T-helper 1 cell treated with Interleukin-12 subunit alpha and Interleukin-12 subunit beta and Interleukin-4 antibody, amounts not matched to agents 30 ng/mL and 1 ng/mL, for 36 hours (primary cell): ENCODE data around the gene GRM1. TPM values are rescaled to one million over a fixed set of nuclear protein-coding genes. Genes with fewer than 3 reads are reported as not detected.

Experiments used
- intact Hi-C: fragments of 100-400 bp; cut with micrococcal nuclease; formaldehyde crosslinking; loops from one replicate; pipeline ENCODE4 v1.15.1; 2024
- total RNA-seq: library from RNA; stranded (reverse); gene quantifications from 2 replicates; pipeline ENCODE4 v1.2.3, GENCODE V29; 2022

Gene GRM1
- total RNA-seq, 1 donor from 2014 or later, result not detected

DNA sequence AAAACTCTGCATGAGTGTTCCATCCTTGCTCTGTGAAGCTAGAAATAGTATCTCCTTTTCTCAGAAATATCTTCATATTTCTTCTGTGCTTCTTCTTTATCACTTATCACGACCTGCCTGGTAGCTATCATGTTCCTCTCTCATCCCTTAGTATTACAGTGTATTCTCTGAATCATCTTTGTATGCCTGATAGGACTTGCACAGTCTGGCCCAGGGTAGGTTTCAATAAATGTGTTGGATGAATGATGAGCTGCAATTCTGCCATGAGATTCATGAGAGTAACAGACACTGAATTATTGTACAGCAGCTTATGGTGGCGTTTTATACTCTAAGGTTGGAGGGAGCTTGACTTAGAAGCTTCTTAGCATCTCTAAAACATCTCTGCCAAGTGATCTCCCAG, 66.6 kb downstream of the GRM1 start:
- intact Hi-C loops, result no loop called here

DNA sequence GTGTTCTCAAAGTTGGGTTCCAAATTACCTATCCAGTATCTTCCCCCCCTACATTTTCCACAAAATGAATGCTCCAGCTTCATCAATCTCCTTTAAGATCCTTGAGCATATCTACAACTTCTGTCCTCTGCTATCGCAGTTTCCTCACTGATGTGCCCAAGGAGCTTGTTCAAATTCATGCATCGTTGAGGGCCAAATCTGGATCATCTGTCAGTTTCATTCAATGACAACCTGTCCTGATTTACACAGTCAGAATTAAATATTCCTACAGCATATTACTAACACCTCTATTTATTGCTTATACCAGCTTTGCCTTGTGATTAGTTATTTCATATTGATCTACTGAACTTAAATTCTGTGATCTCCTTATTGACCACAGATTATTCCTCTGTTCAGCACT, 68.7 kb downstream of the GRM1 start:
- intact Hi-C loops, result no loop called here

DNA sequence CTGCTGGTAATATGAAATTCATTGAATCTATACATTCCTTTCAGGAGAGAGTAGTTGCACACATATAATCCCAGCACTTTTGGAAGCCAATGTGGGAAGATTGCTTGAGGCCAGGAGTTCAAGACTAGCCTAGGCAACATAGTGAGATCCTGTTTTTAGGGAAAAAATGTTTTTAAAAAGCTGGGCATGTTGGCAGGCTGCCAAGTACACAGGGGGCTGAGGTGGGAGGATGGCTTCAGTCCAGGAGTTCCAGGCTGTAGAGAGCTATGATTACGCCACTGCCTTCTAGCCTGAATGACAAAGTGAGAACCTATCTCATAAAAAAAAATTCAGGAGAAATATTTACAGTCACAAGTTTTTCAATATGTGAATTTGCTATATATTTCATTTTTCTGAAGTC, 71.9 kb downstream of the GRM1 start:
- intact Hi-C loops, result no loop called here

DNA sequence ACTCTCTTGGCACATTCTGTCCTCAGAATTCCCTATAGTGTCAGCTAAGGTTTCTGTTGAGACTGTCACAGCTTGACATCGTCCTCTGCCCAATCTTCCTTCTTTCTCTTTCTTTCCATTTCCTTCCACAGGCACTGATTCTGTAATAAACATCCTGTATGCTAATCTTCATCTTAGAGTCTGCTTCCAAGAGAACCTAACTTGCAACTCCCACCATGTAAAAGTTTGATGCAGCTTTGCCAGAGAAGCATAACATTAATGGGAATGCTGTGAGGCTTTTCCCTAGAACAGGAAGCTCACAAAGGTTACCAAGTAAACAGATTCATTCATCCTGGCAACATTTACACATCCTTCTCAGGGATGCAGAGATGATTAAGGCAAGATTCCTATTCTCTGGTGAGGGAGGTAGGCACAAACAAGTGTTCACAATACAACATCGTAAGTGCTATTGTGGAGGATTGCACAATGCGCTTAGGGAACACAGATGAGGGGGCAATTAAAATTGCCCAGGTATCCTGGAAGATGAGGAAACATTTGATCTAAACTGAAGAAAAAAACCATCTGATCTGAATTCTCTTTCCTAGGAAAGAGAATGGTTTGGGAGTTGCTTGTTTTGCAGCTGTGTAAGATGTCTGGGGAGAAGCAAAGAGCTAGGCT, 74.7 kb downstream of the GRM1 start:
- intact Hi-C loops, result no loop called here

DNA sequence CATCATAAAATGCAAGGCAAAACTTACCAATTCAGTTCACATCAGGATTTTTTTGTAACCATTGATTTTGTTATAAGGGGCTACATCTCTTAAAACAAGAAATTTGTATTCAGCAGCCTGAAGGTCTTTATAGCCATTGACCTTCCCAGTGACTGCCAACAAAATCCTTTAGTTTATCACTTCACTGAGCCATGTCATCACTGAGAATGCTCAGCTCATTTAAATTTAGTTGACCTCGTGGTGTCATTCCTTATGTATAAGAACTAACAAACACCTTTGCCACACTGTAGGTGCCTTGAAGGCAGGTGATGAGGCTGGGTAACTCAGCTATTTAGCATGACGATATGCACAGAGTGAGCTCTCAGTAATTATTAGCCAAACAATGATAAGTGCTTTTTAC, 77.7 kb downstream of the GRM1 start:
- intact Hi-C loops, result no loop called here

DNA sequence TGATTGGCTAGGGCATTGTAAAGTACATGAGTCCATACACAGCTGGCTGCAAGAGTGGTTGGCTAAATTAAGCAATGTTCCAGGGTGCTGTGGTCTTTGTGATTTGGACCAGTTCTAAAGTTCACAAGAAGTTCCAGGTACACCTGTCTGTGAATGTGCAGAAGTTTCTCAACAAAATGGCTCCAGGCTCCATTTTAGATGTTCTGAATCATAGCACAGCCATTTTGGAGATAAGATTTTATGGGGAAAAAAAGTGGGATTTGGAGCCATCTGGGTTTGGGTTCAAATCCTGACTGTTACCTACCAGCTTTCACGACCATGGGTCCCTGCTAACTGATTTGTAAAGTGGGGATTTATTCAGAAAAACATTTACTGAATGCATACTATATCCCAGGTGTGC, 82.1 kb downstream of the GRM1 start:
- intact Hi-C loops, result no loop called here

DNA sequence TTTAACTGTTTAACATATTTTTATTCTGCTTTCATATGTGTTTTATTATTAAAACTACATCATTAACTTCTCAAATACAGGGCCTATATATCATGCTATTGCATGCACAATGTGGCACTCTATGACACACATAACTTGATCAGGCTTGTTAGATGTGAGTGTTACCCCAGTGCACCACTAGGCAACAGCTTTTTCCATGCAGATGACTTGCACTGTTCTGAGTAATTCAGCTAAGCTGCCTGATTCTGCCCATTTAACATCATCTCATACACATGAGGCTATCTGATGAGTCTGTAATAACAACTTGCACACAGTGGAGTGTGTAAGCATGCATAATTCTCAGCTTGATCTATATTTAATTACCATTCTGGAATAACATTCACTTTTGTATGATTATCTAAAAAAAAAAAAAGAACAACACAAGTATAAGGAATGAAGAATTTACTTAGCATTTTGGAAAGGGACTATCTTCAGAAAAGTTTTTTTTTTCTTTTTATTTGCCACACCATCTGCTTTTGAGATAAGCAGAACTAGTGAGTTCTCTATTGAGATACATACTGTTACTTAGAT, 83.1 kb downstream of the GRM1 start:
- intact Hi-C loops, result no loop called here

DNA sequence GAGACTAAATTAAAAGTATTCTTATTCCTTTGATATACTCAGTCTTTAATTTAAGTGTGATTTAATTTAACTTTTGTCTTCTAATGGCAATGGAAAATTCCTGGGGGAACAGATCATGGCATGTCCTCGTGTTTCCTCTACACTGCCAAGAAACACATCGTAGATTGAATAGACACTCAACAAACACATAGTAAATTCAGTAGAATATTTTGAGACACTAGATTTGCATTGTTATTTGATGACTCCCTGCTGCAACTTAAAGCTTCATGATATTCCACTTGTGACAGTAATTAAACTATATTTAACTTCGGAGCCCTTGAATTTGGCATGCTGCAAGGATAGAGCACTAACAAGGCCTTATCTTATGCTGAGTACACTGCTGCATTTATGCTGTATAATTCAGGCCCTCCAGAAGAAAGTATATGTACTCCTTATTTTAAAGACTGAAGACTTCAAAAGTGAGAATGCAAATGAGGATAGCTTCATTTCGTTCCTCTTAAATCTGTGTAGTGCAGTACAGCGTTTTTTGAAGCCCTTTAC, 84.3 kb downstream of the GRM1 start:
- intact Hi-C loops, result no loop called here

DNA sequence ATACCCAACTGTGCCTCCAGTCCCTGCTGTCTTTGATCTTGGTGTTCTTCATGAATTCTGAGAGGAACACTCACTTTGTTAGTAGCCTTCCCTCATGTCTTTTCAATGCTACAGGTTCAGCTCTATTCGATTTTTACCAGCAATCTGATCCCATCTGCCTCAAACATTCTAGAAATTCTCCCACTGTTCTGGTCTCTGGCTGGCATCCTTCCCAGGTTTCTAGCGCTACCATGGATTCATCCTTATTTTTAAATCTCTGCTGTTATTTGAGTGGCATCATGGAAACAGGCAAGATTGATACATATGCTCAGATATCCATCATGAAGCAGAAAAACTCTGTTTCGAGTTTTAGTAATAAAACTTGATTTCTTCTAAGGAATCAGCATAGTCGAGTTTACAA, 94.8 kb downstream of the GRM1 start:
- intact Hi-C loops, result no loop called here

DNA sequence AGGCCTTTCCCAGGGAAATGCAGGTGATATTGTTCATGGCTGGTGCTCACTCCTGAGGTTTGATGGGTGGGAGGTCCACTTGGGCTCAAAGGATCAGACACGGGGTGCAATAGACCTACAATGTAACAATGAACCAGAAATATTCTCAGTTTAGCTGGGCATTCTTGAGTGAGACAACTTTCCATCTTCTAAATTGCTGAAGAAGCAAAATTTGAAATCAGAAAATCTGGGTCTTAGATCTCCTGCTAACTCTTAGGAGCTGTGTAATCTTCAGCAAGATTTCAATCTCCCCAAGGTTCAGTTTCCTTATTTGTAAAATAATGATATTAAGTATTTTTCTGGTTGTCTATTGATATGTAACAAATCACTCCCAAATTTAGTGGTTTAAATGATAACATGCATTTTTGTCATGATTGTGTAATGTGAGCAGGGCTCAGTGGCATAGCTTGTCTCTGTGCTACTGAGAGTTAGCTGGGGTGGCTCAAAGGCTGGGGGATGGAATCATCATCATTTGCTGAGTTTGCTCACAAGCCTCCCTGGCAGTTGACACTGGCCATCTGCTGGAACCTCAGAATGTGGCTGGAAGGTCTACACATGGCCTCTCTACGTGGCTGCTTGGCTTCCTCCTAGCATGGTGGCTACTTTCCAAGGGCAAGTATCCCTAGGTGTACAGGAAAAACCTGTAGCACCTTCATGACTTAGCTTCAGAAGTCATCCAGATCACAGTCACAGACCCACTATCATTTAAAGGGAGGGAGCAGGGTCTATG, 98.8 kb downstream of the GRM1 start:
- intact Hi-C loops, result no loop called here

DNA sequence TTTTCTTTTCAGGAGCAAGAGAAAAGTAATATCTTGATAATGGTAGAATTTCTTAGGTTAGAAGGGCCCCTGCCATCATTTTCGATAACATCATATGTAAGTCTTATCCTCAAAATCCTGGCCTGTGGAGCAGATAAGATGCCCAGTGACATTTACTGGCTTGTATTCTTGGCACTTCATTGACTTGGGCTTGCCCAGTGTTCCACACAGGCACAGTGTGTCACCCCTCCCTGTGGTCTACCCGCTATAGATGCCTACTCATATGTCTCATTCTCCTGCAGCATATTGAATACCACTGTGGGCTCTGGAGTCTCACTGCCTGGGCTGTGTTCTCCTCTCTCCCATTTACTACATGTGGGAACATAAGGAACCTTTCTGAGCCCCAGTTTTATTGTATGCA, 105.0 kb downstream of the GRM1 start:
- intact Hi-C loops, result no loop called here

DNA sequence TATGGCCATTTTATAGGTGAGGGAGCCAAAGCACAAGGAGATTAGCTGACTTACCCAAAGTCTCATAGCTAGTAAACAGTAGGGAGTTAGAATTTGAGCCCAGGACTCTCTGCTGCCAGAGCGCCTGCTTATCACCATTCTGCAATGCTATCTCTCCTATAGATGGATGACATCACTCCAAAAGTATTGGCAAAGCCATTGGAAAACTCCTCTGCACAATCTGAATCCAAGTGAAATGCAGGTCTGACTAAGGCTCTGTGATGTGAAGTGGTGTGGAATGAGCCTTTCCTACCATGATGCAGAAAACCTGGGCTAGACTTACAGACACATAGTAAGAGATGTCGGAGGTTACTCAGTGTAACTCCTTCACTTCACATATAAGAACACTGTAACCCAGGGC, 106.3 kb downstream of the GRM1 start:
- intact Hi-C loops, result no loop called here

DNA sequence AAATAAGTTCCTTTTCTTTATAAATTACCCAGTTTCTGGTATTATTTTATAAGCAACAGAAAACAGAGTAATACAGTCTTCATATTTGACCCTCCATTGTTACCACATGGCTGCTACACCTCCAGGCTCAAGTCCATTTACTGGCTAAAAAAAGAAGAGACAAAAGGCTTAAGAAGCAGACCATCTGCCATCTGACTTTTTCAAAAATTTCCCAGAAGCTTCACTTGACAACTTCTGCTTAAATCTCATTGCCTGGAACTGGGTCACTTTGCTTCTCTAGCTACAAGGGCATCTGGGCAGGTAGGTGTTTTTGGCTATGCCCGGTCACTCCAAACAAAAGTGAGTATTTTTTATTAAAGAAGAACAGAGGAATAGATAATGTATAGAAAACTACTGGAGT, 118.0 kb downstream of the GRM1 start:
- intact Hi-C loops, result no loop called here

DNA sequence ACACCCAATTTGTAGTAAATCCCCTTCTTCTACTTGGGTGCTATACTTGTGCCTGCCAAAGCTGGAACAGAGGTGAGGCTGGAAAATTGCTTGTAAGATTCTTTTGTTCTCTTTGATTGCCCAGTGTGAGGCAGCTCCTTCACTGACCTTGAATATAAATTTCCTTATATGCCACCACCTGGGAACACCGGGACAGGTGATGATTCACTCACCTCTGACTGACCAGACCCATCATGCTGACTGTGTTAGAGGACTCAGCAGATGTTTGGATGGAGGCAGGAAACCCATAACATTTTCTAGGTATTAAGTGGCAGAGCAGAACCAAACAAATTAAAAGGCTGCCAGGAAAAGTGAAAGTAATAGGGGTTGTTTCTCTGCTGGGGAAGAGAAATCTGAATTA, 120.9 kb downstream of the GRM1 start:
- intact Hi-C loops, result no loop called here

DNA sequence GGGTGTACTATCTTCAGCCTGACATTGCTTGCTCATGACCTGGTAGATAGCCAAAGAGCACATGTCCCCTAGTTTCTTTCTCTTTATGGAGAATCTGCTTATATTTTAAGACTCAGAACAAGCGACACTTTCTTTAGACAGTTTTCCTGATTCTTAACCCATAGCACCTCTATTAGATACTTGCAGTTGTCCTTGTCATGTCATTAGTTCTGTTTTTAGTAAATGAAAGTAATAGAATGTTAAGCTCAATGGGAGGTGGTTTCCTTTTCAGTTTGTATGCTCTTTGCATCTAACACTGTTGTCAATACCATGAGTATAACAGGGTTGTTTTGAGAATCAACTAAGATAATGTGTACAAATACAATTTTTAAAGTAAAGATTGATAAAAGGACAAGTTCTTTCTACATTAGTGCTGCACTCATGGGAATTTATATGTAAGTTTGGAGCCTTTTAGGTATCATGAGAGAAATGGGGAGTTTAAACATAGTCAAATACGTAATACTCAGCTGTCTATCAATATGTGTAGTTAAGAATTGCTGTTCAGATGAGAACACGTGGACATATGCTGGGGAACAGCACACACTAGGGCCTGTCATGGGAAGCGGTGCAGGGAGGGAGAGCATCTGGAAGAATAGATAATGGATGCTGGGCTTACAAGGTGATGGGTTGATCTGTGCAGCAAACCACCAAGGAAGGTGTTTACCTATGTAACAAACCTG, 124.3 kb downstream of the GRM1 start:
- intact Hi-C loops, result no loop called here

DNA sequence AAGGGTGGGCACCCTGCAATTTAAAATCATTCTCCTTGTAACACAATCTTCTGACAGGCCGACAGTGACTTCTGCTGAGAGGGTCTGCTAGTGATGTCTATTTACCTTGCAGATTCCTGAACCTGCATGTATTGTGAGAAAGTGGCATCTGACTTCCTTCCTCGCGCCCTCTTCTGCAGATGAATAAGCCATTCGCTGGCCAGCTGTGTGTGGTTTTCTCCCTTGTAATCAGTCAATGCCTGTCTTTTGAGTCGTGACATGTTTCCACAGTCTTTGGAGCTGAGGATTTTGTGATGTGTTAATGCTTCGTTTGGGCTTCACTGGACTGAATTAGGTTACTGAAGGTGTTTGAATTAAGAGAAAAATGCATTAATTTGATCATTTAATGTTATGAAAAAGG, 125.3 kb downstream of the GRM1 start:
- intact Hi-C loops, result no loop called here

DNA sequence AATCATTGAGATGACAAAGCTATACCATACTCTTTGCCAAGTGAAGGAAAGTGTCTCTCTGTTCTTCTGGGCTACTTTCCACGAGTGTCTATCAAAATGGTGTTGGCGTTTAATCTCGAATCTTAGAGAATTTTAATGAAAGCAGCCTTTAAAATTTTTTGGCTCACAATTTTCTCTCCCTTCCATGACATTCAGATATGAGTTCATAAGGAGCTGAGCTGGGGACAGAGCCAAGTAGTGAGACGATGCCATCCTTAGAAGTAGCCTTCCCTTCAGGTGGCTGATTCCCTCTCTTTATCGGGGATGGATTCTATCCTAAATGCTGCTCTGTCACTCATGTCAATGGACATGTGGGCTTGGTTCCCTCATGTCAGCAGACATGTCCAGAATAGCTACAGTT, 132.8 kb downstream of the GRM1 start:
- intact Hi-C loops, result no loop called here

DNA sequence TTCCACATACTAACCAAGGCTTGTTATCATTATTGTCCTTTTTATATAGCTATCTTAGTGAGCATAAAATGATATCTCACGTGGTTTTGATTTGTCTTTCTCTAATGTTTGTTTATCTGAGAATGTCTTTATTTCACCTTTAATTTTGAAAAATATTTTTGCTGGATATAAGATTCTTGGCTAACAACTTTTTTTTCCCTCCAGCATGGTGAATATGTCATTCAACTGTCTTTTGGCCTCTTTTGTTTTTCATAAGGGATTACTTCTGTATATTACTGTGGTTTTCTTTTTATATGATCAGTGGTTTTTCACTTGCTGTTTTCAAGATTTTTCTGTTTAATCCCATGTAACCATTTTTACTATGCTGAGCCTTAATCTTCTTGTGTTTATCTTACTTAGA, 141.0 kb downstream of the GRM1 start:
- intact Hi-C loops, result no loop called here

DNA sequence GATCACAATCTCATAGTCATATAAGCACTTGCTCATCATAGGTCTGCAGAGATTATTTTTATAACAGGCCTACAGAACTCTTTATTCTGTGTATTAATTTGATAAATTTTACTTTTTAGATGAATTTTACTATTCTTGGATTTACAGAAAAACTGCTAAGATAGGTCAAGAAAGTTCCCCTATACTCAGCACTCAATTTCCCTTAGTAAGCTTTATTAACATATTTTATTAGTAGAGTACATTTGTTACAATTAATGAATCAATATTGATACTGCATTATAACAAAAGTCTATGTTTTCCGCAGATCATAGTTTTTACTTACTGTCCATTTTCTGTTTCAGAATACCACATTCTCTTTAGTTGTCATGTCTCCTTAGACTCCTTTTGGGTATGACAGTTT, 148.9 kb downstream of the GRM1 start:
- intact Hi-C loops, result no loop called here

DNA sequence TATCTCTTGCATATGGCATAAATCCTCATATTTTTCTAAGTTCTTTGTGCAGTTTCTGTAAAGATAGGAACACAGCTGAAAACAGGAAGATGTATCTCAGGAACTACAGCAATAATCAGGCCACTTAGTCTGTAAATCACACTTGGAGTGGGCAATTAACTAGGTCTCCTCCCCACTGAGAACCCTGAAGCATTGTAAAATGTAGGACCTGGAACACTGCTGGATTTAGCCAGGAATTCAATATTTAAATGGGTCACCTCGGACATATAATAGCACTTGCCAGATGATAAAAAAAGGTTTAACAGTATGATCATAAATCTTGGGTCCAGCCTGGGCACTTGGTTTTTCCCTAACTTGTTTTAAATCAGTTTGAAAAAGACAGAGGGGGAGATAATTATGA, 155.0 kb downstream of the GRM1 start:
- intact Hi-C loops, result no loop called here

DNA sequence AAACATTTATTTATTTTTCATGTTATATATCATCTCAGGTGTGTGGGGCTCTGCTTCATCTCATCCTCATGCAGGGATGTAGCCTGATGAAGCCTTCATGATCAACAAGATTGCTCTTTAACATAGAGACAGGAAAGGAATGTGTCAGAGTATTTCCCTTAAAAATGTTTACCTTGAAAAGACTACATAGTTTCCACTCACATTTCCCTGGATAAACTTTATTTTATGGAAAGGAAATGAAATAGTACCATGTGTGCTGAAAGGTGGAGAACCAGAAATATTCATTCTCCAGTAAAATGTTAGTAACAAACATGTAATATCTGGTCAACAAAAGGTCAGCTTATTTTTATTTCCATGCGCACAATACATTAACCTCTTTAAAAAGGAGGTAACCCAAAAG, 155.8 kb downstream of the GRM1 start:
- intact Hi-C loops, result no loop called here

DNA sequence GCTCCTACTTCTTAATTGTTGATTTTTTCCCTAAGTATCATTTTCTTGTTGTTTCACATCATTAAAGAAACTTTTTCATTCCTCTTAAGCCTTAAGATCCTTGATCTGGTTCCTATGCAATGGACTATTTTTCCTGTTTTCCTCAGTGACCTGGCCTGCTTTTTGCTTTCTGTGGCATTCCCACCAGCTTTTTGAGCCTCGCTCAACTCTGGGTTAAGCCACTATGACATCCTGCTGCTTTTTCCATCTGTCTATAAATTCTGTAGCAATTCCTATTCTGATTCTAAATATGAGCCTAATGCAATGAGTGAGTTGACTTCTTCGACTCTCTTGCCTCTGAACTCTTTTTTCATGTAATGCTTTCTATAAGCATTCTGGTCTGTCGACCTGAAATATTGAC, 160.3 kb downstream of the GRM1 start:
- intact Hi-C loops, result no loop called here
